ENCODE results near the gene ZSWIM3.
A peak's percentile ranks its signal among the peaks of the same experiment; 100 is the strongest.

The ZSWIM3 gene

DNA sequence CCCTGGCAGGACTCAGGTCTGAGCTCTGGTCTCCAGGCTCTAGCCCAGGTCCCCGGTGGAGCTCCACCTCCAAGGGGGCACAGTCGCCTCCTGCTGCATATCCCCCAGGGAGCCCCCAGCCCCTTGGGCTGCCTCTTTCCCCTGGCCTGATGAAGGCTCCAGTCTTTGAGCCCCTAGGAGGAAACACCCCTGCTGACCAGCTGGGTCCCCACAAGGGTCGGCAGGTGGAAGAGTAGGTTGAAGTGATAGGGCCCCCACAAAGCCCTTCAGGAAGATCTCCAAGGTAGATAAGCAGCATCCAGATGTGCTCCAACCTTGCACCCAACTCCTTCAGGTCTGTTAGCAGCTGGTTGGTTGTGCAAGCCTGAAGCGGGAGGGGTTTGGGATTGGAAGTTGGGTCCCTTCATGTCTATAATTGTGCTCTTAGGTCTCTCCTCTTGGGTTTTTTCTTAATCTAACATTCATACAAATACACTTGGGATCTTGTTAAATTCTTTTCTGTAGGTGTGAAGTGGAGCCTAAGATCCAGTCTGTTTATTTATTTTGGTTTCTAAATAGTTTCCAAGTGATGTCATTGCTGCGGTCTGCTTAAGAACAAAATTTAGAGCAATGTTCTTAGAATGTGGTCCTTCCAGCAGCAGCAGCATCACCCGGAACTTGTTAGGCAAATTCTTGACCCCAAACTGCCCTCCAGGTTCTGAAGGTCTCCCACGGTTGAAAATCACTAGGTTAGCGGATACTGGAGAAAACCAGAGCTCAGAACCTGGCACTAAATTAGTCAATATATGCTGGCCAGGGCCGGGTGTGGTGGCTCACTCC lies 39.8 kb upstream of the ZSWIM3 start:
- Histone ChIP-seq H4K12ac (ENCODE audit: low read depth, low read length) (no peak overlapping the region), H3K36me3 (ENCODE audit: control insufficient read depth in 1 of 2, insufficient read depth in 2 of 2, low read length in 2 of 2) (peaks cover 11 to 22% of the 10 kb centered on the region in 2 experiments), H2AFZ (ENCODE audit: insufficient read depth, low read length, poor library complexity) (no peak overlapping the region), H3K9me3 (ENCODE audit: insufficient read depth, low read depth, low read length) (no peaks in the 10 kb centered on the region), H2BK120ac (ENCODE audit: insufficient read depth, low read length, poor library complexity) (no peak overlapping the region), H3K79me1 (ENCODE audit: low read length) (peaks cover 5% of the 10 kb centered on the region), H3K14ac (ENCODE audit: low read length) (no peak overlapping the region), H3K9ac (ENCODE audit: low read length) (no peak overlapping the region), H2BK12ac (ENCODE audit: low read length) (no peak overlapping the region), H2AK5ac (ENCODE audit: low read length) (no peak overlapping the region), H3K4me3 (ENCODE audit: low read depth, low read length) (no peak overlapping the region), H3K4me1 (ENCODE audit: control insufficient read depth in 1 of 2, insufficient read depth in 2 of 2, low read length in 2 of 2) (peaks cover 8 to 22% of the 10 kb centered on the region in 2 experiments), H3K27me3 (ENCODE audit: insufficient read depth, low read length) (no peaks in the 10 kb centered on the region), H3K79me2 (ENCODE audit: control insufficient read depth, insufficient read depth, low read length, poor library complexity) (peaks cover 9% of the 10 kb centered on the region), H3K4me2 (ENCODE audit: low read length) (no peak overlapping the region), H3K4ac (ENCODE audit: low read depth, low read length) (no peak overlapping the region), H3K18ac (ENCODE audit: low read length) (no peak overlapping the region), H2BK5ac (ENCODE audit: low read depth, low read length, poor library complexity) (no peak overlapping the region), H4K91ac (ENCODE audit: low read depth, low read length) (no peak overlapping the region), H3K23ac (ENCODE audit: low read length) (no peak overlapping the region), H4K8ac (ENCODE audit: low read depth, low read length) (no peak overlapping the region), H3K27ac (ENCODE audit: low read depth, low read length) (peak overlapping the region; percentile 14)
- no CpG with 5 or more reads among the region's 9 CpGs for WGBS (ENCODE audit: extremely low coverage, insufficient coverage, insufficient read length)
- DNase-seq = peak; percentile 66 to 90

DNA sequence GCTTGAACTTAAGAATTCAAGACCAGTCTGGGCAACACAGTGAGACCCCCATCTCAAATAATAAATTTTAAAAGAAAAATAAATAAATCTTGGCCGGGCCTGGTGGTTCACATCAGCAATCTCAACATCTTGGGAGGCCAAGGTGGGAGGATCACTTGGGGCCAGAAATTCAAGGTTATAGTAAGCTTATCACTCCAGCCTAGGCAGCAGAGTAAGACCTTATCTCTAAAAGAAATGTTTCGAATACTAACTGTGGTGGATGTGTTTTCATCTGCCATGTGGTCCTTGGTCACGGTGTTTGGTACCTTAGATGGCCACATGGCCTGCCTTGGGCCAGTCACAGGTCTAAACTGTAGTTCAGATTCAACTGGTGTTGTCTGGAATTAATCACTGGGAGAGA lies 39.2 kb upstream of the ZSWIM3 start:
- no peak overlapping the region for H3K4me3 ChIP-seq (ENCODE audit: low read depth, low read length)
- H3K14ac ChIP-seq (ENCODE audit: low read length) = no peak overlapping the region
- no peak overlapping the region for H3K4me2 ChIP-seq (ENCODE audit: low read length)

DNA sequence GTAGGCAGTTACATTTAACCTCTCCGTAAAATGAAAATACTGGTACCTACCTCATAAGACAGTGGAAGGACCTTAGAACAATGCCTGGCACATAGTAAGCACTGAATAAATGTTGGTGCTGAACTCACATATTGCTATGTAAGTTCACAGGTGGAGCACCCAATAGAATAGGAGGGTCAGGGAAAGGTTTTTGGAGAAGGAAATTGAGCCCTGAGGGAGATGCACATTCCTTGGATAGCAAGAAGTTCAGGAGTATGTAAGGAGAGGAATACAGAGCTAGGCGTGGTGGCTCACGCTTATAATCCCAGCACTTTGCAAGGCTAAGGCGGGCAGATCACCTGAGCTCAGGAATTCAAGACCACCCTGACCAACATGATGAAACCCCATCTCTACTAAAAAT lies 37.9 kb upstream of the ZSWIM3 start:
- no CpG with 5 or more reads among the region's 4 CpGs for WGBS (ENCODE audit: extremely low coverage, insufficient coverage, insufficient read length)
- H4K12ac ChIP-seq (ENCODE audit: low read depth, low read length) = no peak overlapping the region

More for the DNA sequence above, 39.2 kb upstream of the ZSWIM3 start:
- Histone ChIP-seq H2BK12ac (ENCODE audit: low read length) (no peak overlapping the region), H4K91ac (ENCODE audit: low read depth, low read length) (no peak overlapping the region), H3K23ac (ENCODE audit: low read length) (no peak overlapping the region), H3K79me1 (ENCODE audit: low read length) (no peaks in the 10 kb centered on the region), H4K12ac (ENCODE audit: low read depth, low read length) (no peak overlapping the region), H3K9me3 (ENCODE audit: insufficient read depth, low read depth, low read length) (no peaks in the 10 kb centered on the region), H3K79me2 (ENCODE audit: control insufficient read depth, insufficient read depth, low read length, poor library complexity) (peaks cover 3% of the 10 kb centered on the region), H3K4me1 (ENCODE audit: control insufficient read depth in 1 of 2, insufficient read depth in 2 of 2, low read length in 2 of 2) (peaks cover 13 to 29% of the 10 kb centered on the region in 2 experiments), H3K27me3 (ENCODE audit: insufficient read depth, low read length) (no peaks in the 10 kb centered on the region), H3K4ac (ENCODE audit: low read depth, low read length) (no peak overlapping the region), H3K9ac (ENCODE audit: low read length) (no peak overlapping the region), H3K36me3 (ENCODE audit: control insufficient read depth in 1 of 2, insufficient read depth in 2 of 2, low read length in 2 of 2) (peaks cover 11 to 22% of the 10 kb centered on the region in 2 experiments), H4K8ac (ENCODE audit: low read depth, low read length) (no peak overlapping the region), H2BK120ac (ENCODE audit: insufficient read depth, low read length, poor library complexity) (no peak overlapping the region), H3K18ac (ENCODE audit: low read length) (no peak overlapping the region), H2BK5ac (ENCODE audit: low read depth, low read length, poor library complexity) (no peak overlapping the region), H2AK5ac (ENCODE audit: low read length) (no peak overlapping the region), H2AFZ (ENCODE audit: insufficient read depth, low read length, poor library complexity) (no peak overlapping the region), H3K27ac (ENCODE audit: low read depth, low read length) (no peak overlapping the region)
- no CpG with 5 or more reads among the region's 3 CpGs for WGBS (ENCODE audit: extremely low coverage, insufficient coverage, insufficient read length)
- DNase-seq = peak in 1 of 2 donors; percentile 62

DNA sequence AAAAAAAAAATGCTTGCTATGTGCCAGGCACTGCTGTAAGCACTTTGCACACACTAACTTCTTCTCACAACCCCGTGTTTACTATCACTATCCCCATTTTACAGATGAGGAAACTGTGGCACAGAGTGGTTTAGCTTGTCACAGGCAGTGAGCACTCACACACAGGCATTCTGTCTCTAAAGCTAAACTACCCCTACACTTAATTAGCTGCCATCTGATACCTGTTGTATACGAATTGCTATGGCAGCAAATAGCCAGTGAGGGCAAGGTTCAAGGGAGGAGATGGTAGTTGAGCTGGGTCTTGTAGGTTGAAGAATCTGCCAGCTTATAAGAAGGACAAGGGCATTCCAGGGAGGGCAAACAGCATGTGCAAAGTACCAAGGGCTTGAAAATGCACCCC lies 35.5 kb upstream of the ZSWIM3 start:
- H3K79me1 ChIP-seq (ENCODE audit: low read length) = no peaks in the 10 kb centered on the region
- DNase-seq = peak in 1 of 2 donors; percentile 5
- no peak overlapping the region for H3K27ac ChIP-seq (ENCODE audit: low read depth, low read length)
- H2BK5ac ChIP-seq (ENCODE audit: low read depth, low read length, poor library complexity) = no peak overlapping the region
- H3K27me3 ChIP-seq (ENCODE audit: insufficient read depth, low read length) = no peaks in the 10 kb centered on the region
- H3K79me2 ChIP-seq (ENCODE audit: control insufficient read depth, insufficient read depth, low read length, poor library complexity) = no peaks in the 10 kb centered on the region
- H3K23ac ChIP-seq (ENCODE audit: low read length) = no peak overlapping the region
- H2BK12ac ChIP-seq (ENCODE audit: low read length) = no peak overlapping the region
- no peaks in the 10 kb centered on the region for H3K9me3 ChIP-seq (ENCODE audit: insufficient read depth, low read depth, low read length)
- H3K4ac ChIP-seq (ENCODE audit: low read depth, low read length) = no peak overlapping the region
- H3K36me3 ChIP-seq (ENCODE audit: control insufficient read depth in 1 of 2, insufficient read depth in 2 of 2, low read length in 2 of 2) = peaks cover 0 to 4% of the 10 kb centered on the region in 2 experiments
- H3K14ac ChIP-seq (ENCODE audit: low read length) = no peak overlapping the region
- no peak overlapping the region for H2AFZ ChIP-seq (ENCODE audit: insufficient read depth, low read length, poor library complexity)
- H4K12ac ChIP-seq (ENCODE audit: low read depth, low read length) = no peak overlapping the region
- no peak overlapping the region for H3K4me3 ChIP-seq (ENCODE audit: low read depth, low read length)
- no peak overlapping the region for H3K18ac ChIP-seq (ENCODE audit: low read length)
- no peak overlapping the region for H4K91ac ChIP-seq (ENCODE audit: low read depth, low read length)
- H4K8ac ChIP-seq (ENCODE audit: low read depth, low read length) = no peak overlapping the region
- peaks cover 19 to 28% of the 10 kb centered on the region in 2 experiments for H3K4me1 ChIP-seq (ENCODE audit: control insufficient read depth in 1 of 2, insufficient read depth in 2 of 2, low read length in 2 of 2)
- no peak overlapping the region for H2BK120ac ChIP-seq (ENCODE audit: insufficient read depth, low read length, poor library complexity)
- no peak overlapping the region for H3K4me2 ChIP-seq (ENCODE audit: low read length)
- no peak overlapping the region for H2AK5ac ChIP-seq (ENCODE audit: low read length)
- H3K9ac ChIP-seq (ENCODE audit: low read length) = no peak overlapping the region
- WGBS (ENCODE audit: extremely low coverage, insufficient coverage, insufficient read length) = no CpG with 5 or more reads among the region's 2 CpGs

More for the DNA sequence above, 37.9 kb upstream of the ZSWIM3 start:
- Histone ChIP-seq H4K8ac (ENCODE audit: low read depth, low read length) (no peak overlapping the region), H2BK12ac (ENCODE audit: low read length) (no peak overlapping the region), H3K27me3 (ENCODE audit: insufficient read depth, low read length) (no peaks in the 10 kb centered on the region), H3K4ac (ENCODE audit: low read depth, low read length) (no peak overlapping the region), H4K91ac (ENCODE audit: low read depth, low read length) (no peak overlapping the region), H3K79me2 (ENCODE audit: control insufficient read depth, insufficient read depth, low read length, poor library complexity) (no peaks in the 10 kb centered on the region), H3K9me3 (ENCODE audit: insufficient read depth, low read depth, low read length) (no peaks in the 10 kb centered on the region), H3K14ac (ENCODE audit: low read length) (no peak overlapping the region), H3K9ac (ENCODE audit: low read length) (no peak overlapping the region), H2BK5ac (ENCODE audit: low read depth, low read length, poor library complexity) (no peak overlapping the region), H3K79me1 (ENCODE audit: low read length) (no peaks in the 10 kb centered on the region), H3K18ac (ENCODE audit: low read length) (no peak overlapping the region), H2AK5ac (ENCODE audit: low read length) (no peak overlapping the region), H3K4me2 (ENCODE audit: low read length) (no peak overlapping the region), H3K23ac (ENCODE audit: low read length) (no peak overlapping the region), H2AFZ (ENCODE audit: insufficient read depth, low read length, poor library complexity) (no peak overlapping the region), H3K27ac (ENCODE audit: low read depth, low read length) (no peak overlapping the region), H3K36me3 (ENCODE audit: control insufficient read depth in 1 of 2, insufficient read depth in 2 of 2, low read length in 2 of 2) (peaks cover 11 to 19% of the 10 kb centered on the region in 2 experiments), H2BK120ac (ENCODE audit: insufficient read depth, low read length, poor library complexity) (no peak overlapping the region), H3K4me1 (ENCODE audit: control insufficient read depth in 1 of 2, insufficient read depth in 2 of 2, low read length in 2 of 2) (peaks cover 20 to 28% of the 10 kb centered on the region in 2 experiments), H3K4me3 (ENCODE audit: low read depth, low read length) (no peak overlapping the region)
- peak; percentile 58 to 83 for DNase-seq
